GM23248 (cell line): Measurements from ENCODE around the gene GDI1.

Experiments
- EZH2 ChIP-seq: fragments of 200-600 bp; sonication (generic); IDR thresholded peaks from 2 replicates; pipeline ENCODE4 v1.6.1; 2018; ENCODE audit warnings: antibody characterized with exemption, mild to moderate bottlenecking; ENCODE audit not compliant: insufficient read depth, poor library complexity, severe bottlenecking
- EZH2phosphoT487 ChIP-seq: fragments of 200-600 bp; sonication (generic); IDR thresholded peaks from 2 replicates; pipeline ENCODE4 v1.6.1; 2018; ENCODE audit warnings: antibody characterized with exemption, moderate library complexity, mild to moderate bottlenecking, low read depth; ENCODE audit not compliant: insufficient read depth

DNA sequence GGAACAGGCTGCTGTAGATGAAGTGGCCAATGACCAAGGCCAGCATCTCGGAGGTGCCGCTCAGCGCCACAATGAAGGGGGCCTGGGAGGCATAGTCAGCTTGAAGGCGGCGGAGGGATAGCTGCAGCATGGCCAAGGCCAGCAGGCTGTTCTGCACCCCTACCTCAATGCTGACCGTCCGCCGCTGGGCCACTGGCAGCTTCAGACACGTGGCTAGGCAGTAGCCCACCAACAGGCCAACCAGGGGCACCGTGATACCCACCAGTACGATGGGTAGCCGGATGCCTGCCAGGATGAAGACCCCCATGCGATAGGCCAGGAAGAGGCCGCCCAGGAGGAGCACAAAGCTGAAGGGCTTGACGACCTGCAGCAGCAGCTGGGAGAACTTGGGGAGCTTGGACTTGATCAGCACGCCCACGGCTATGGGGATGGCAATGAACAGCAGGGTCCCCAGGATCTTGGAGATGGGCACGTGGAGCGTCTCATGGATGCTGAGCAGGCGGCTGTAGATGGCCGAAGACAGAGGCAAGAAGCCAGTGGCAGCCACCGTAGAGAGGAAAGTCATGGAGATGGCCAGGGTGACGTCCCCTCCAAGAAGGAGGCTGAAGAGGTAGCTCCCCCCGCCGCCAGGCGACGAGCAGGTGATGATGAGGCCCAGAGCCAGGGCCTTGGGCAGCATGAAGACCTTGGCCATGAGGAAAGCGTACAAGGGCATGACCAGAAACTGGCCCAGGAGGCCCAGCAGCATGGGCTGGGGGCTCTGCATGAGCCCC lies 50.8 kb downstream of the GDI1 start:
- TF ChIP-seq EZH2 (no peak), EZH2phosphoT487 (no peak)
